WTC11 (cell line): ENCODE data around the gene UBE2M. TPM values are rescaled to one million over a fixed set of nuclear protein-coding genes. Genes with fewer than 3 reads are reported as not detected.

ENCODE experiments used
- ATAC-seq: fragments of 200-7000 bp; cut with Tn5 transposase; 2 replicates; pipeline ENCODE4 v1.10.0; 2021; ENCODE audit warnings: mild to moderate bottlenecking, moderate library complexity
- CTCF ChIA-PET: fragments of 300-600 bp; sonication (Branson Sonifier 250); formaldehyde crosslinking; loops from one replicate; lab custom pipeline; 2021; ENCODE audit warnings: antibody characterized with exemption; lab: Charles Lee
- POLR2A ChIA-PET: fragments of 350-600 bp; sonication (Branson Sonifier 250); formaldehyde crosslinking; loops from one replicate; lab custom pipeline; 2021; ENCODE audit warnings: antibody characterized with exemption; lab: Charles Lee
- DNase-seq: peaks from one replicate; pipeline ENCODE4 v3.0.0; 2021; ENCODE audit warnings: low spot score
- H3K27ac Mint-ChIP-seq: 2 replicates; pipeline ENCODE4 v1.8.0; 2021; ENCODE audit warnings: mixed read lengths
- H3K27me3 Mint-ChIP-seq: 2 replicates; pipeline ENCODE4 v1.8.0; 2021; ENCODE audit warnings: low read depth, mild to moderate bottlenecking, moderate library complexity, mixed read lengths
- H3K36me3 Mint-ChIP-seq: 2 replicates; pipeline ENCODE4 v1.8.0; 2021; ENCODE audit warnings: mixed read lengths
- H3K4me1 Mint-ChIP-seq: 2 replicates; pipeline ENCODE4 v1.8.0; 2022; ENCODE audit warnings: mixed read lengths
- H3K4me3 Mint-ChIP-seq: 2 replicates; pipeline ENCODE4 v1.8.0; 2021; ENCODE audit warnings: mild to moderate bottlenecking, moderate library complexity, mixed read lengths
- H3K9me3 Mint-ChIP-seq: 2 replicates; pipeline ENCODE4 v1.8.0; 2021; ENCODE audit warnings: mixed read lengths
- ATF2 ChIP-seq: sonication (generic); formaldehyde crosslinking; IDR thresholded peaks from 2 replicates; pipeline ENCODE4 v1.8.1; 2022; ENCODE audit warnings: low read depth, missing genetic modification reagents, borderline replicate concordance
- CTCF ChIP-seq: fragments of 200-600 bp; IDR thresholded peaks from 2 replicates; pipeline ENCODE4 v1.8.0; 2022; ENCODE audit warnings: antibody characterized with exemption
- EMX1 ChIP-seq: fragments of 250-450 bp; sonication (Bioruptor Pico); IDR thresholded peaks from 2 replicates; pipeline ENCODE4 v1.8.0; 2021; ENCODE audit warnings: mild to moderate bottlenecking
- ERG ChIP-seq: fragments of 250-450 bp; sonication (Bioruptor Pico); IDR thresholded peaks from 2 replicates; pipeline ENCODE4 v1.8.0; 2021; ENCODE audit warnings: mild to moderate bottlenecking
- FOXP1 ChIP-seq: sonication (generic); formaldehyde crosslinking; IDR thresholded peaks from 2 replicates; pipeline ENCODE4 v1.8.0; 2022; ENCODE audit warnings: missing genetic modification reagents, mild to moderate bottlenecking, moderate library complexity, borderline replicate concordance
- PRDM15 ChIP-seq: sonication (generic); formaldehyde crosslinking; IDR thresholded peaks from 2 replicates; pipeline ENCODE4 v1.8.0; 2022; ENCODE audit warnings: missing genetic modification reagents
- RORB ChIP-seq: fragments of 250-450 bp; sonication (Bioruptor Pico); IDR thresholded peaks from 2 replicates; pipeline ENCODE4 v1.9.0; 2021; ENCODE audit warnings: mild to moderate bottlenecking
- SP1 ChIP-seq: sonication (generic); formaldehyde crosslinking; conservative IDR thresholded peaks from 2 replicates; pipeline ENCODE4 v1.8.1; 2022; ENCODE audit warnings: missing genetic modification reagents
- STAT6 ChIP-seq: sonication (generic); formaldehyde crosslinking; conservative IDR thresholded peaks from 2 replicates; pipeline ENCODE4 v1.8.1; 2023; ENCODE audit warnings: mild to moderate bottlenecking, low read depth, missing genetic modification reagents, moderate library complexity
- TEAD1 ChIP-seq: sonication (generic); formaldehyde crosslinking; IDR thresholded peaks from 2 replicates; pipeline ENCODE4 v1.8.0; 2022; ENCODE audit warnings: mild to moderate bottlenecking, missing genetic modification reagents
- USF2 ChIP-seq: sonication (generic); formaldehyde crosslinking; IDR thresholded peaks from 2 replicates; pipeline ENCODE4 v1.8.1; 2023; ENCODE audit warnings: mild to moderate bottlenecking, missing genetic modification reagents, moderate library complexity
- ZNF138 ChIP-seq: sonication (generic); formaldehyde crosslinking; conservative IDR thresholded peaks from 2 replicates; pipeline ENCODE4 v1.8.1; 2022; ENCODE audit warnings: mild to moderate bottlenecking, moderate library complexity, missing genetic modification reagents
- ZNF317 ChIP-seq: sonication (generic); formaldehyde crosslinking; IDR thresholded peaks from 2 replicates; pipeline ENCODE4 v1.8.1; 2023; ENCODE audit warnings: low read depth, mild to moderate bottlenecking, moderate library complexity, missing genetic modification reagents, borderline replicate concordance
- ZNF416 ChIP-seq: fragments of 250-450 bp; sonication (Bioruptor Pico); IDR thresholded peaks from 2 replicates; pipeline ENCODE4 v1.9.0; 2021; ENCODE audit warnings: mild to moderate bottlenecking, inconsistent platforms
- total RNA-seq: library from RNA; stranded (reverse); gene quantifications from 3 replicates; pipeline ENCODE4 v1.2.3, GENCODE V29; 2021

UBE2M gene
- total RNA-seq, 1 experiment from 2014 or later, result 105 TPM

- TF ChIP-seq SP1, result no peak
- TF ChIP-seq USF2 (CRISPR knock-in tag), result no peak
- TF ChIP-seq ZNF138, result no peak
- no peak for TF ChIP-seq ZNF416
- TF ChIP-seq ATF2 (CRISPR knock-in tag), result no peak
These were observed 13.2 kb upstream of the UBE2M start (continued) for GRCh38 chr19:58571575-58571947.

GRCh38 chr19:58570770-58571574 lies 12.6 kb upstream of the UBE2M start:
- no peak overlapping the region for H3K27ac Mint-ChIP-seq
- no peak for ATAC-seq
- ChIA-PET CTCF (interaction anchor here (0.6 to 0.8 kb wide), 2 partner anchors 8 to 196 kb away, joined by 3 read pairs; no protein-coding TSS in a partner anchor), POLR2A (interaction anchor here (1.8 kb wide), 1 partner anchor 12 kb away, joined by 5 read pairs; no protein-coding TSS in a partner anchor)
- peak; percentile 6 for DNase-seq
- peaks cover 17% of the 10 kb centered on the region for H3K4me1 Mint-ChIP-seq
- TF ChIP-seq RORB (CRISPR knock-in tag) (no peak), ERG (CRISPR knock-in tag) (no peak), FOXP1 (CRISPR knock-in tag) (no peak), EMX1 (CRISPR knock-in tag) (no peak)
- H3K9me3 Mint-ChIP-seq, result no peaks in the 10 kb centered on the region
- H3K36me3 Mint-ChIP-seq, result peaks cover 15% of the 10 kb centered on the region; the same call in 1 of the 2 replicates
- no peak overlapping the region for H3K4me3 Mint-ChIP-seq
- no peaks in the 10 kb centered on the region for H3K27me3 Mint-ChIP-seq

- ChIA-PET CTCF (interaction anchor here (0.8 kb wide), 1 partner anchor 8 kb away, joined by 3 read pairs; no protein-coding TSS in a partner anchor), POLR2A (no interaction called here)
- Mint-ChIP-seq H3K36me3 (peaks cover 15% of the 10 kb centered on the region; the same call in 1 of the 2 replicates), H3K4me3 (no peak overlapping the region), H3K4me1 (peaks cover 14% of the 10 kb centered on the region), H3K27ac (no peak overlapping the region), H3K27me3 (0 out of 2 replicates have a peak, but pooled peaks cover 2% of the 10 kb centered on the region), H3K9me3 (no peaks in the 10 kb centered on the region)
- DNase-seq, result peak; percentile 5
- no peak for ATAC-seq
- TF ChIP-seq ZNF138, result no peak
These were observed 11.7 kb upstream of the UBE2M start for GRCh38 chr19:58569943-58570670.

GRCh38 chr19:58569191-58569942 lies 11.0 kb upstream of the UBE2M start:
- ChIA-PET CTCF (no interaction called here), POLR2A (no interaction called here)
- H3K27me3 Mint-ChIP-seq, result peaks cover 7% of the 10 kb centered on the region
- peaks cover 14% of the 10 kb centered on the region for H3K4me1 Mint-ChIP-seq
- DNase-seq, result peak; percentile 5
- no peaks in the 10 kb centered on the region for H3K9me3 Mint-ChIP-seq
- no peak overlapping the region; the same call in 1 of the 2 replicates for H3K4me3 Mint-ChIP-seq
- no peak overlapping the region for H3K27ac Mint-ChIP-seq
- peaks cover 15% of the 10 kb centered on the region; the same call in 1 of the 2 replicates for H3K36me3 Mint-ChIP-seq
- ATAC-seq, result no peak
- TF ChIP-seq ZNF317 (CRISPR knock-in tag) (no peak), CTCF (no peak), PRDM15 (CRISPR knock-in tag) (no peak), FOXP1 (CRISPR knock-in tag) (no peak), TEAD1 (no peak), STAT6 (CRISPR knock-in tag) (no peak)
